Cardiac muscle cell (in vitro differentiated cells and primary cell): ENCODE data around the gene NDNF. TPM values are rescaled to one million over a fixed set of nuclear protein-coding genes. Genes with fewer than 3 reads are reported as not detected.
A peak's percentile ranks its signal among the peaks of the same experiment; 100 is the strongest.

ENCODE experiments used
- DNase-seq, 2 donors: peaks; one replicate each; pipeline versions ENCODE4 v3.0.0 to v3.0.0-alpha.2; 2010 to 2017; ENCODE audit warnings: low read depth in 1 of 2, low spot score in 1 of 2
- H3K27ac ChIP-seq: fragments of 200-600 bp; sonication (generic); 2 replicates; pipeline ENCODE4 v1.5.1; 2016
- H3K27me3 ChIP-seq: fragments of 200-600 bp; sonication (generic); 2 replicates; pipeline ENCODE4 v1.6.0; 2016; ENCODE audit warnings: control low read depth
- H3K36me3 ChIP-seq: fragments of 200-600 bp; sonication (generic); 2 replicates; pipeline ENCODE4 v1.5.1; 2016; ENCODE audit warnings: control low read depth
- H3K4me1 ChIP-seq: fragments of 200-600 bp; sonication (generic); 2 replicates; pipeline ENCODE4 v1.8.1; 2017; ENCODE audit warnings: low read depth, mild to moderate bottlenecking, mixed run types
- H3K4me3 ChIP-seq: fragments of 200-600 bp; sonication (generic); 2 replicates; pipeline ENCODE4 v1.5.1; 2016; ENCODE audit warnings: mild to moderate bottlenecking
- H3K9me3 ChIP-seq: fragments of 200-600 bp; sonication (generic); 2 replicates; pipeline ENCODE4 v1.5.1; 2017; ENCODE audit warnings: low read depth, mild to moderate bottlenecking, control low read depth
- CTCF ChIP-seq: IDR thresholded peaks from 2 replicates; pipeline ENCODE4 v1.5.1; 2012; ENCODE audit warnings: low read depth, mild to moderate bottlenecking, low read length
- polyA plus RNA-seq: library from polyadenylated mRNA; unstranded; fragments of >200 nt; fragmentation: Nextera tagmentation; extraction: Ambion mirVana; gene quantifications from 2 replicates; pipeline ENCODE4 v1.2.1, GENCODE V29; 2016
- total RNA-seq: library from RNA; depleted of rRNA; stranded (reverse); fragments of >200 nt; gene quantifications from 2 replicates; pipeline ENCODE4 v1.2.3, GENCODE V29; 2016

The NDNF gene
- total and polyA plus RNA-seq, 2 experiments from 2014 or later = 2.6 to 9.3 TPM

GRCh38 chr4:121034017-121034416 lies 38.3 kb downstream of the NDNF start:
- DNase-seq = peak in 1 of 2 donors; percentile 77
- H3K27ac ChIP-seq = no peak overlapping the region
- no peaks in the 10 kb centered on the region for H3K4me1 ChIP-seq
- no peaks in the 10 kb centered on the region for H3K36me3 ChIP-seq
- H3K9me3 ChIP-seq = no peaks in the 10 kb centered on the region
- TF ChIP-seq CTCF = no peak
- no peak overlapping the region for H3K4me3 ChIP-seq
- no peaks in the 10 kb centered on the region for H3K27me3 ChIP-seq

GRCh38 chr4:121030711-121031110 lies 41.6 kb downstream of the NDNF start:
- no peak for TF ChIP-seq CTCF
- Histone ChIP-seq H3K9me3 (no peaks in the 10 kb centered on the region), H3K36me3 (no peaks in the 10 kb centered on the region), H3K27ac (no peak overlapping the region), H3K4me1 (no peaks in the 10 kb centered on the region), H3K27me3 (no peaks in the 10 kb centered on the region), H3K4me3 (no peak overlapping the region)
- no peak for DNase-seq

- no peaks in the 10 kb centered on the region for H3K36me3 ChIP-seq
- TF ChIP-seq CTCF = no peak
- H3K27ac ChIP-seq = no peak overlapping the region
- no peaks in the 10 kb centered on the region for H3K27me3 ChIP-seq
- H3K4me1 ChIP-seq = no peaks in the 10 kb centered on the region
- no peak overlapping the region for H3K4me3 ChIP-seq
- no peak for DNase-seq
- no peaks in the 10 kb centered on the region for H3K9me3 ChIP-seq
Observed at GRCh38 chr4:121030131-121030530, 42.2 kb downstream of the NDNF start.

- H3K36me3 ChIP-seq = no peaks in the 10 kb centered on the region
- no peaks in the 10 kb centered on the region for H3K4me1 ChIP-seq
- no peaks in the 10 kb centered on the region for H3K9me3 ChIP-seq
- TF ChIP-seq CTCF = no peak
- no peak overlapping the region for H3K27ac ChIP-seq
- H3K4me3 ChIP-seq = no peak overlapping the region
- DNase-seq = no peak
- no peaks in the 10 kb centered on the region for H3K27me3 ChIP-seq
Observed at GRCh38 chr4:121026034-121026433, 46.3 kb downstream of the NDNF start.

- Histone ChIP-seq H3K4me1 (no peaks in the 10 kb centered on the region), H3K27ac (no peak overlapping the region), H3K36me3 (no peaks in the 10 kb centered on the region), H3K27me3 (no peaks in the 10 kb centered on the region), H3K4me3 (no peak overlapping the region), H3K9me3 (no peaks in the 10 kb centered on the region)
- TF ChIP-seq CTCF = no peak
- DNase-seq = no peak
Observed at GRCh38 chr4:121025540-121025939, 46.8 kb downstream of the NDNF start.

GRCh38 chr4:121018543-121018942 lies 53.8 kb downstream of the NDNF start:
- Histone ChIP-seq H3K9me3 (no peaks in the 10 kb centered on the region), H3K4me3 (no peak overlapping the region)

More at GRCh38 chr4:121018543-121018942, 53.8 kb downstream of the NDNF start:
- Histone ChIP-seq H3K4me1 (peaks cover 11% of the 10 kb centered on the region), H3K27ac (no peak overlapping the region), H3K27me3 (no peaks in the 10 kb centered on the region), H3K36me3 (no peaks in the 10 kb centered on the region)
- no peak for TF ChIP-seq CTCF
- no peak for DNase-seq
